HepG2 (cell line): ENCODE results near the gene SLC25A20. TPM values are rescaled to one million over a fixed set of nuclear protein-coding genes. Genes with fewer than 3 reads are reported as not detected.

ENCODE experiments used
- ADNP ChIP-seq: sonication (generic); formaldehyde crosslinking; IDR thresholded peaks from 2 replicates; pipeline ENCODE4 v1.4.0; 2020; ENCODE audit warnings: missing genetic modification reagents
- MAF1 ChIP-seq: sonication (generic); formaldehyde crosslinking; IDR thresholded peaks from 2 replicates; pipeline ENCODE4 v1.5.0; 2020; ENCODE audit warnings: missing genetic modification reagents, borderline replicate concordance
- MAFF ChIP-seq: IDR thresholded peaks from 2 replicates; pipeline ENCODE4 v1.6.1; 2011; ENCODE audit warnings: low read depth, low read length, improper control_type of control experiment
- MBD4 ChIP-seq: IDR thresholded peaks from 2 replicates; pipeline ENCODE4 v1.6.1; 2012; ENCODE audit warnings: low read length, inconsistent platforms, borderline replicate concordance
- MYNN ChIP-seq: sonication (generic); formaldehyde crosslinking; IDR thresholded peaks from 2 replicates; pipeline ENCODE4 v1.4.0; 2020; ENCODE audit warnings: mild to moderate bottlenecking, low read depth, missing genetic modification reagents
- PHF8 ChIP-seq: sonication (generic); formaldehyde crosslinking; IDR thresholded peaks from 2 replicates; pipeline ENCODE4 v1.5.0; 2020; ENCODE audit warnings: missing genetic modification reagents
- RFXAP ChIP-seq: sonication (generic); formaldehyde crosslinking; IDR thresholded peaks from 2 replicates; pipeline ENCODE4 v1.4.0; 2020; ENCODE audit warnings: missing genetic modification reagents, borderline replicate concordance
- SMAD3 ChIP-seq: sonication (generic); formaldehyde crosslinking; IDR thresholded peaks from 2 replicates; pipeline ENCODE4 v1.4.0; 2020; ENCODE audit warnings: missing genetic modification reagents
- ZBTB7B ChIP-seq: sonication (generic); formaldehyde crosslinking; IDR thresholded peaks from 2 replicates; pipeline ENCODE4 v1.4.0; 2020; ENCODE audit warnings: missing genetic modification reagents
- ZNF253 ChIP-seq: sonication (generic); formaldehyde crosslinking; IDR thresholded peaks from 2 replicates; pipeline ENCODE4 v1.8.0; 2022; ENCODE audit warnings: mild to moderate bottlenecking, missing genetic modification reagents, borderline replicate concordance
- ZNF329 ChIP-seq: sonication (generic); formaldehyde crosslinking; IDR thresholded peaks from 2 replicates; pipeline ENCODE4 v1.9.0; 2021; ENCODE audit warnings: low read depth, mild to moderate bottlenecking, missing genetic modification reagents
- ZNF558 ChIP-seq: sonication (generic); formaldehyde crosslinking; IDR thresholded peaks from 2 replicates; pipeline ENCODE4 v1.9.0; 2022; ENCODE audit warnings: mild to moderate bottlenecking, missing genetic modification reagents, borderline replicate concordance
- ZNF749 ChIP-seq: sonication (generic); formaldehyde crosslinking; IDR thresholded peaks from 2 replicates; pipeline ENCODE4 v1.8.0; 2022; ENCODE audit warnings: mild to moderate bottlenecking, missing genetic modification reagents, moderate library complexity, borderline replicate concordance
- polyA plus RNA-seq, 8 experiments: library from polyadenylated mRNA; depleted of rRNA in 3 of 8; stranded (reverse) in 7 of 8; unstranded in 1 of 8; fragments of >200 nt; fragmentation: Illumina TruSeq in 4 of 8; extraction: Trizol in 4 of 8; gene quantifications; 2 replicates each; pipeline versions ENCODE4 v1.2.1 to v1.2.3, GENCODE V29; 2011 to 2016; ENCODE audit warnings: low read depth in 4 of 8, missing spikeins in 1 of 8, mixed read lengths in 1 of 8; ENCODE audit not compliant: insufficient read depth in 1 of 8
- total RNA-seq, 5 experiments: library from RNA; depleted of rRNA; stranded (reverse); fragments of >200 nt; fragmentation: Illumina TruSeq; extraction: Trizol; gene quantifications; 2 replicates each; pipeline ENCODE4 v1.2.3, GENCODE V29; 2016; ENCODE audit warnings: low read depth in 1 of 5
- TF ChIP-seq, protein P1 (sequence below), 2 experiments: fragments of 450-650 bp in 1 of 2; sonication (generic) in 1 of 2; formaldehyde crosslinking in 1 of 2; IDR thresholded peaks; 2 replicates each; pipeline versions ENCODE4 v1.6.1 to v1.8.0; 2016 to 2022; ENCODE audit warnings: antibody characterized with exemption in 1 of 2, mild to moderate bottlenecking in 1 of 2, missing genetic modification reagents in 1 of 2
- TF ChIP-seq, protein P2 (sequence below): sonication (generic); formaldehyde crosslinking; IDR thresholded peaks from 2 replicates; pipeline ENCODE4 v1.5.0; 2020; ENCODE audit warnings: missing genetic modification reagents
- TF ChIP-seq, protein P3 (sequence below): sonication (generic); formaldehyde crosslinking; conservative IDR thresholded peaks from 2 replicates; pipeline ENCODE4 v1.4.0; 2020; ENCODE audit warnings: missing genetic modification reagents

SLC25A20 gene
- total and polyA plus RNA-seq, 2 of the 13 experiments (the other 11 are each of a cell fraction or from before 2014, with no cell fraction given), result 21.1 to 26.6 TPM

DNA sequence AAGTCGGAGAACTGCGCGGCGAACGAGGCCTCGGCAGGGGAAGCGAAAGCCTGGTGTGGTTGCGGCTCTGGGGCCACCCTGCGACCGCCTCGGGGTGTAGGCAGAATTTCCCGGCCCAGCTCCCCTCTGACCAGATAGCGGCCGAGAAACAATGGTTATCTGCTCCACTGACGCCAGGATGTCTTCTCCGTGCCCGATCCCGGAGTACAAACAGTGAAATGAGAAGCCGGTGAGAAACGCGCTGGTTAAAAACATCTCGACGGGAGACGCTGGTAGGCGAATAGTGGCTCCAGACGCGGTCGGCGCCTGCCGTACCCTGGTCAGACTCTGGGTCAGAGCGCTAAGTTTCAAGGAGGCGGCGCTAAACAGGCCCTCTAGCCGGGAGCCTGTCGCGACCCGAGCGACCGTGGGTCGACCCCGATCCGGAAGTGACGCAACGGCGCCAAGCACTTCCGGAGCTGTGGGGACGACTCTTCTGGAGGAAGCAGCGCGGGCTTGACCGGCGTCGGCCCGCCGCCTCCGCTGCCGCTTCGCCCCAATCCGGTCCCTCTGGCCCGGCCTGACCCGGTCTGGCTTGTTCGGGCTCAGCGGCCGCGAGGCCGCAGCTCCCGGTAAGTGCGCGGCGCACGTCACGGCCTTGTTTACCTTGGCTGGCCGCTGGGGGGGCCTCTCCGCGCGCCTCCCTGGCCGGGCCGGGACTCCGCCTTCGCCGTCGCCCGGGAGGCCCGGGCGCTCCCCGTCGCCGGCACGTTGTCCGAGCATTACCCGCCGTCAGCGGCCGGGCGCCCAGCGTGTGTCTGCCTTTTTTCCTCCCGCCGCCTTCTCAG is 19.9 kb upstream of the SLC25A20 start, which contains the start of gene ARIH2 (continued):
- TF ChIP-seq, protein P1, sequence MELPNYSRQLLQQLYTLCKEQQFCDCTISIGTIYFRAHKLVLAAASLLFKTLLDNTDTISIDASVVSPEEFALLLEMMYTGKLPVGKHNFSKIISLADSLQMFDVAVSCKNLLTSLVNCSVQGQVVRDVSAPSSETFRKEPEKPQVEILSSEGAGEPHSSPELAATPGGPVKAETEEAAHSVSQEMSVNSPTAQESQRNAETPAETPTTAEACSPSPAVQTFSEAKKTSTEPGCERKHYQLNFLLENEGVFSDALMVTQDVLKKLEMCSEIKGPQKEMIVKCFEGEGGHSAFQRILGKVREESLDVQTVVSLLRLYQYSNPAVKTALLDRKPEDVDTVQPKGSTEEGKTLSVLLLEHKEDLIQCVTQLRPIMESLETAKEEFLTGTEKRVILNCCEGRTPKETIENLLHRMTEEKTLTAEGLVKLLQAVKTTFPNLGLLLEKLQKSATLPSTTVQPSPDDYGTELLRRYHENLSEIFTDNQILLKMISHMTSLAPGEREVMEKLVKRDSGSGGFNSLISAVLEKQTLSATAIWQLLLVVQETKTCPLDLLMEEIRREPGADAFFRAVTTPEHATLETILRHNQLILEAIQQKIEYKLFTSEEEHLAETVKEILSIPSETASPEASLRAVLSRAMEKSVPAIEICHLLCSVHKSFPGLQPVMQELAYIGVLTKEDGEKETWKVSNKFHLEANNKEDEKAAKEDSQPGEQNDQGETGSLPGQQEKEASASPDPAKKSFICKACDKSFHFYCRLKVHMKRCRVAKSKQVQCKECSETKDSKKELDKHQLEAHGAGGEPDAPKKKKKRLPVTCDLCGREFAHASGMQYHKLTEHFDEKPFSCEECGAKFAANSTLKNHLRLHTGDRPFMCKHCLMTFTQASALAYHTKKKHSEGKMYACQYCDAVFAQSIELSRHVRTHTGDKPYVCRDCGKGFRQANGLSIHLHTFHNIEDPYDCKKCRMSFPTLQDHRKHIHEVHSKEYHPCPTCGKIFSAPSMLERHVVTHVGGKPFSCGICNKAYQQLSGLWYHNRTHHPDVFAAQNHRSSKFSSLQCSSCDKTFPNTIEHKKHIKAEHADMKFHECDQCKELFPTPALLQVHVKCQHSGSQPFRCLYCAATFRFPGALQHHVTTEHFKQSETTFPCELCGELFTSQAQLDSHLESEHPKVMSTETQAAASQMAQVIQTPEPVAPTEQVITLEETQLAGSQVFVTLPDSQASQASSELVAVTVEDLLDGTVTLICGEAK (IDR thresholded peaks at IDR 0.05), result peak; percentile 80
- TF ChIP-seq, protein P1 (CRISPR knock-in tag; IDR thresholded peaks at IDR 0.05), result peak; percentile 43; the same call in 1 of the 2 replicates
- TF ChIP-seq MAFF, result no peak
- TF ChIP-seq ZNF749, result no peak
- peak; percentile 69; the same call in 1 of the 2 replicates for TF ChIP-seq RFXAP (CRISPR knock-in tag)
- TF ChIP-seq ZNF329 (CRISPR knock-in tag), result 0 out of 2 replicates have a peak, but pooled peaks have one; percentile 31
- 0 out of 2 replicates have a peak, but pooled peaks have one; percentile 40 for TF ChIP-seq MAF1
- TF ChIP-seq ZNF558 (CRISPR knock-in tag), result 0 out of 2 replicates have a peak, but pooled peaks have one; percentile 23
- TF ChIP-seq, protein P2, sequence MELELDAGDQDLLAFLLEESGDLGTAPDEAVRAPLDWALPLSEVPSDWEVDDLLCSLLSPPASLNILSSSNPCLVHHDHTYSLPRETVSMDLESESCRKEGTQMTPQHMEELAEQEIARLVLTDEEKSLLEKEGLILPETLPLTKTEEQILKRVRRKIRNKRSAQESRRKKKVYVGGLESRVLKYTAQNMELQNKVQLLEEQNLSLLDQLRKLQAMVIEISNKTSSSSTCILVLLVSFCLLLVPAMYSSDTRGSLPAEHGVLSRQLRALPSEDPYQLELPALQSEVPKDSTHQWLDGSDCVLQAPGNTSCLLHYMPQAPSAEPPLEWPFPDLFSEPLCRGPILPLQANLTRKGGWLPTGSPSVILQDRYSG (CRISPR knock-in tag), result peak; percentile 26; the same call in 1 of the 2 replicates
- TF ChIP-seq, protein P3, sequence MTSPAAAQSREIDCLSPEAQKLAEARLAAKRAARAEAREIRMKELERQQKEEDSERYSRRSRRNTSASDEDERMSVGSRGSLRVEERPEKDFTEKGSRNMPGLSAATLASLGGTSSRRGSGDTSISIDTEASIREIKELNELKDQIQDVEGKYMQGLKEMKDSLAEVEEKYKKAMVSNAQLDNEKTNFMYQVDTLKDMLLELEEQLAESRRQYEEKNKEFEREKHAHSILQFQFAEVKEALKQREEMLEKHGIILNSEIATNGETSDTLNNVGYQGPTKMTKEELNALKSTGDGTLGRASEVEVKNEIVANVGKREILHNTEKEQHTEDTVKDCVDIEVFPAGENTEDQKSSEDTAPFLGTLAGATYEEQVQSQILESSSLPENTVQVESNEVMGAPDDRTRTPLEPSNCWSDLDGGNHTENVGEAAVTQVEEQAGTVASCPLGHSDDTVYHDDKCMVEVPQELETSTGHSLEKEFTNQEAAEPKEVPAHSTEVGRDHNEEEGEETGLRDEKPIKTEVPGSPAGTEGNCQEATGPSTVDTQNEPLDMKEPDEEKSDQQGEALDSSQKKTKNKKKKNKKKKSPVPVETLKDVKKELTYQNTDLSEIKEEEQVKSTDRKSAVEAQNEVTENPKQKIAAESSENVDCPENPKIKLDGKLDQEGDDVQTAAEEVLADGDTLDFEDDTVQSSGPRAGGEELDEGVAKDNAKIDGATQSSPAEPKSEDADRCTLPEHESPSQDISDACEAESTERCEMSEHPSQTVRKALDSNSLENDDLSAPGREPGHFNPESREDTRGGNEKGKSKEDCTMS, result no peak
- TF ChIP-seq ADNP (CRISPR knock-in tag), result no peak
- no peak for TF ChIP-seq ZNF253 (CRISPR knock-in tag)
- TF ChIP-seq MYNN, result no peak
- TF ChIP-seq MBD4, result no peak
- TF ChIP-seq SMAD3 (CRISPR knock-in tag), result peak; percentile 39; the same call in 1 of the 2 replicates
- TF ChIP-seq PHF8, result peak; percentile 93
- TF ChIP-seq ZBTB7B (CRISPR knock-in tag), result no peak
